Measurements from ENCODE around the gene AIF1.

The AIF1 gene

DNA sequence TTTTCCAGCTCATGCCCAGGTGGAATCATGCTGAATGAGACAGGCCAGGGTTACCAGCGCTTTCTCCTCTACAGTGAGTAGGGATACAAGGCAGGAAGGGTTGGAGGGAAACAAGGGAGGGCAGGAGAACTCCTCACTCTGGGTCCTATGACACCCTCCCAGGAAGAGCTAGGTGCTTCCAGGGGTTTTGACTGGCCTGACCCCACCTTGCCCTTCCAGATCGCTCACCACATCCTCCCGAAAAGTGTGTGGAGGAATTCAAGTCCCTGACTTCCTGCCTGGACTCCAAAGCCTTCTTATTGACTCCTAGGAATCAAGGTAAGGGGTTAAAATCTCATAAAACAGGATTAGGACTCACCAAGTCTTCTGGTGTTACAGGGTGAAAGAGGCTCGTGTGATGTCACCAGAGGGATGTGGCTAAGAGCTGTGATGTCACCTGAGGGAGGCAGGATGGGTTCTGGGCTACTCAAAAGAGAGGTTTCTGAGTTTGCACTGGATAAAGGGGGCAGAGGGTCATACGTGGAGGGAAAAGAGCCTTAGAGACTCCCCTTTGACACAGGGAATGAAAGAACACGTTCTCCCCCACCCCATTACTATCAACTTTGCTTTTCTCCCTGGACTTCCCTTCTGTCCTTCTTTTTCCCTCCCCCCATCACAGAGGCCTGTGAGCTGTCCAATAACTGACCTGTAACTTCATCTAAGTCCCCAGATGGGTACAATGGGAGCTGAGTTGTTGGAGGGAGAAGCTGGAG lies 42.5 kb downstream of the AIF1 start:
- ATAC-seq (replicated peaks) (no peak), DNase-seq (no peak)
- H3K36me3 Mint-ChIP-seq = peaks cover 45 to 58% of the 10 kb centered on the region in 2 donors
- no peaks in the 10 kb centered on the region for H3K27me3 Mint-ChIP-seq
- H3K4me3 Mint-ChIP-seq = peak overlapping the region; percentile 95 to 97
- H3K27ac Mint-ChIP-seq = no peak overlapping the region
- peaks cover 50 to 72% of the 10 kb centered on the region in 2 donors for H3K4me1 Mint-ChIP-seq
- no peaks in the 10 kb centered on the region for H3K9me3 Mint-ChIP-seq

DNA sequence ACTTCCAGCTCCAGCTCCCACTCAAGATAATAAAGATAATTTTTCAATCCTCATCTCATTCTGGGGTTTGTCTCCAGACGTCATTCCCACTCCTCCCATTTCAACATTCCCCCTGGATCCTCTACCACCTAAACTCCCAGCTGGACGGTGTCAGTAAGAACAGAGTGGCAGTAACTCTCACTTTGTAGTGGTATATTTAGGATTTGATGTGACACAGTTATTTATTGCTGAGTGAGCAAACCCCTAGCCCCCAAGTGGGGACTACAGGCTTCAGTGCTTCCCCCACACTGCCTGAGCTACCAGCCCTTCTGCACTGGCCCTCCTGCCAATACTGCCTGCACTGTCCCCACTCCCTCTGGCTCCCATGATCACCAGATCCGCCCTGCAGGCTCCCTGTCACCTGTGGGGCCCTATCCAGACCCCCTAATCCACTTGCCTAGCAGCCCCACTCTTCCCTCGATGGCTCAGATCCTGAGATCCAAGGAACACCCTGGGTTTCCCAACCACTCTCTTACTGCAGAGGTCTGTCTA lies 43.2 kb downstream of the AIF1 start:
- no peaks in the 10 kb centered on the region for H3K27me3 Mint-ChIP-seq
- H3K27ac Mint-ChIP-seq = peak overlapping the region; percentile 77
- no peak for DNase-seq
- ATAC-seq (replicated peaks) = no peak
- peaks cover 46 to 59% of the 10 kb centered on the region in 2 donors for H3K36me3 Mint-ChIP-seq
- H3K4me1 Mint-ChIP-seq = peaks cover 50 to 78% of the 10 kb centered on the region in 2 donors
- H3K9me3 Mint-ChIP-seq = no peaks in the 10 kb centered on the region
- H3K4me3 Mint-ChIP-seq = peak overlapping the region; percentile 95 to 97

DNA sequence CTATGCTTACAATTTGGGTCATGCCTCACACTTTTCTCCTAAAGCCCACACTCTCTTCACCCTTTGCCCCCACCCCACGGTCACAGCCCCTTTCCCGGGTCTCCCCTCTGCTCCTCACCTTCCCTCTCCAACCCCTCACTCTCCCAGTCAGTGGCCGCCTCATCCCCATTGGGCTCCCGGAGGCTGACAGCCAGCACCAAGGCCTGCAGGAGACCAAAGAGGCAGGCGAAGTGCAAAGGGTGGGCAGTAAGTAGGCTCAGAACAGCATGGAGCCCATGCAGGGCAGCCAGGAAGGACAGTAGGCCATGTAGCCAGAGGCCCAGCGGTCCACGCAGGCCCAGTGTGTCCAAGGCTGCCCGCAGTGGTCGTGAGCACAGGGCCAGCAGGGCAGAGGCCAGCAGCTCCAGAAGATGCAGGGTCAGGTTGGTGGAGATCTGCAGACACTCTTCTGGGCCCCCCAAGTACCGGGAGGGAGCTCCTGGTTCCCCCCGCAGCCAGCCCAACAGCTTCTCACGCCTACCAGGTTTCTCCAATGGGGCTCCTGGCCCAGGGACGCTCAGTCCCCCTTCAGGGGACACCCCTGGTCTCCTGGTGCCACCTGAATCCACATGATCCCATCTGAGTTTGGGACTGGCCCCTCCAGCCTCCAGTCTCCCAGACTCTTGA lies 44.1 kb downstream of the AIF1 start:
- H3K36me3 Mint-ChIP-seq = peaks cover 53 to 68% of the 10 kb centered on the region in 2 donors
- no peak for ATAC-seq (replicated peaks)
- H3K9me3 Mint-ChIP-seq = no peaks in the 10 kb centered on the region
- H3K4me3 Mint-ChIP-seq = peak overlapping the region; percentile 95 to 97
- no peak for DNase-seq
- H3K27ac Mint-ChIP-seq = peak overlapping the region; percentile 96
- H3K4me1 Mint-ChIP-seq = peaks cover 55 to 87% of the 10 kb centered on the region in 2 donors
- H3K27me3 Mint-ChIP-seq = no peaks in the 10 kb centered on the region

DNA sequence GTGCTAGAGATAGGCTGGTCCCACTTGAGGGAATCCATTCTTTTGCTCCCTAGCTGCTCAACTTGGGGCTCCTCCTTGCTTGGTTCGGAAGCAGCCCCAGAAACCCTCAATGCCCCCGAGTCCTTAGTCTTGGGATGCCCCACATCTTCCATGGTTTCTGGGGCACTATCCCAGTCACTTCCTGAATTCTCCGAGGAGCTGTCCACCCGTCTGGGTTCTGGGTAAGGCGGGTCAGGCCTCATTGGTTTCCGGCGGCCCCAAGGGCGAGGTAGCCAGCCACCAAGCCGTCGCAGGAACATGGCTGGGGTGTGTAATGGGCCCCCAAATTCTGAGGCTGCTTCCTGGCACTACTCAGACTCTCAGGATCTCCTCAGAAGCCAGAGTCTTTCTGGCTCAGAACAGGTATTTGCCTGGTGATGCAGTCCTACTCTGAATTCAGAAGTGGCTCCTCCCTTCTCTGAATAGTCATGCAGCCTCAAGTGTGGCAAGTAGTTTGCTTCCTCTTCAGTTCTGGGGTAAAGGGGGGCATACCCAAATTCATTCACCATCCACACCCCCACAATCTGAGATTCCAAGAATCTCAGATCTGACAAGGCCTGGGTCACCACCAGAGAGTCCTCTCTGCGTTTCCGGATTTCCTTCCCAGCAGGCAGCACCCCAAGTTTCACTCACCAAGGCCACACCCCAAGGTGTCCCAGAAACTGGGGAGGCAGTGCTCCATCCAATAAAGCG lies 44.8 kb downstream of the AIF1 start:
- ATAC-seq (replicated peaks) = peak; percentile 58 to 59
- Mint-ChIP-seq H3K36me3 (peaks cover 59 to 75% of the 10 kb centered on the region in 2 donors), H3K27ac (peak overlapping the region; percentile 96), H3K4me1 (peaks cover 60 to 94% of the 10 kb centered on the region in 2 donors), H3K9me3 (no peaks in the 10 kb centered on the region), H3K27me3 (no peaks in the 10 kb centered on the region), H3K4me3 (peak overlapping the region; percentile 95 to 97)
- peak; percentile 22 for DNase-seq

DNA sequence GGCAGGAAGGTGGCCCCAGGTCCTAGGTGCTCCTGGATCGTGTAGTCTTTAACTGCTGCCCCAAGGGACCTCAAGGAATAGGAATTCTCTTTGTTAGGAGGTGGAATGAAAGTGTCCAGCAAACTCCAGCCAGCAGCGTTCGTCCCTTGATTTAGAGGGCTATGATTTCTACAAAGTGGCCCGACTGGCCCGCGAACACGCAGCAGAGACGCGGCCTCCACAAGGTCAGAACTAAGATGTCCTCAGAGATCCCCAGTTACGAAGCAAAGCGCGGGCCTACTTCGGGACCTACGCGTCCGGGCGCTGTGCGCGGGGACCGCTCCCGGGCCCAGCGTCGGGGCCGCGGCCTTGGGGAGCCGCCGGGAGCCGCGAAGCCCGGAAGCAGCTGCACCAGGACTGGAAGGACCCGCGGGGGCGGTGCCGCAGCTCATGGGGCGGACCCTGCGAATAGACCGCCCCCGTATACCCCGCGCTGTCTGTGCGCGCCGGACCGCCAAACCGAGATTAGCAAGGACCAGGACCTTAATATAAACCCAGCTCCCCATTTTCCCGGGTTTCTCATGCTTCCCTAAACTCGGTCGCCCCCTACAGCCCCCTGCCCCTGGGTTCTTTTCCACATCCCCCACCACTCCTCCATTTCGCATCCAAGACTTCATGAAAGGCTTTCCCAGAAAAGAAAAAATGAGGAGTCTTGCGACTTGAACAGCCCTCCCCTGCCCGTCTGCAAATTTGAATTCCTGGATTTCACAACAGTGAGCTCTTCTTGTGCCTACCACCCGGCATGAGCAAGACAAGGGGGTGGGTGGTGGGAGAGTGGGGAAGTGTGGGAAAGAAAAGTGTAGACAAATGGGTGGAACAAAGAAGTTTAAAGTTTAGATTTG lies 45.6 kb downstream of the AIF1 start, which contains the start of gene C6orf47:
Gene C6orf47, minus strand, starts transcription at position 398 of the 881 bp plus-strand sequence. CDS start 831 bp downstream, outside the sequence.
- Mint-ChIP-seq H3K4me1 (peaks cover 57 to 87% of the 10 kb centered on the region in 2 donors), H3K27me3 (no peaks in the 10 kb centered on the region), H3K27ac (peak within 1 kb of the TSS; percentile 96), H3K9me3 (no peaks in the 10 kb centered on the region), H3K36me3 (peaks cover 56 to 73% of the 10 kb centered on the region in 2 donors), H3K4me3 (peak within 1 kb of the TSS; percentile 95 to 97)
- DNase-seq = peak; percentile 68
- peak; percentile 64 to 73 for ATAC-seq (replicated peaks)

DNA sequence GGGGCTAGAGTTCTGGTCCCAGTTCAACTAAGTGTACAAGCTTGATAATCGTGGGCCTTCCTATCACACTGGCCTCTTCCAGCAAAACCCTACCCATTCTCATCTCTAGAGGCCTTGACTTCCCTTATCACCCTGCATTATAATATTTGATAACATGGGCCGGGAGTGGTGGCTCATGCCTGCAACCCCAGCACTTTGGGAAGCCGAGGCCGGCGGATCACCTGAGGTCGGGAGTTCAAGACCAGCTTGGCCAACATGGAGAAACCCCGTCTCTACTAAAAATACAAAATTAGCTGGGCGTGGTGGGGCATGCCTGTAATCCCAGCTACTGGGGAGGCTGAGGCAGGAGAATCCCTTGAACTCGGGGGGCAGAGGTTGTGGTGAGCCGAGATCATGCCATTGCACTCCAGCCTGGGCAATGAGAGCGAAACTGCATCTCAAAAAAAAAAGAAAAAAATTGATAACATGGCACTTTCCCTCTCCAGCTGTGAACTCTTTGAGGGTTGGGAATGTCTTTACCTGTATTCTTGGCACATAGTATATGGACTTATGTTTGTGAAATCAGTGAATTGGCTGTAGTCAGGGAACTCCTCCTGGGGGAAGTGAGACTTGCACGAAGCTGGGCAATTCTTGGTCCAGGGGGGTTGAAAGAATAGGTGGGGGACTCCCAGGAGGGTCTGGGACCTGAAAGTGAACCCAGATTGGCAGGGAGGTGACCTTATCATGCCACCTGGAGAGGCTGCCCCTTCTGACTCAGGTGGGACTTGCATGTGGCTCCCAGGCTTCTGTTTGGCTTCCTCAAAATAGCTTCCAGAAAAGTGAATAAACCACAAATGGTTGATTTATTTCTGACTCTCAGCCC lies 46.5 kb downstream of the AIF1 start:
- peaks cover 59 to 85% of the 10 kb centered on the region in 2 donors for H3K4me1 Mint-ChIP-seq
- DNase-seq (peak; percentile 28), ATAC-seq (replicated peaks) (no peak)
- peak overlapping the region; percentile 95 to 97 for H3K4me3 Mint-ChIP-seq
- peaks cover 54 to 72% of the 10 kb centered on the region in 2 donors for H3K36me3 Mint-ChIP-seq
- H3K9me3 Mint-ChIP-seq = no peaks in the 10 kb centered on the region
- peak overlapping the region; percentile 92 for H3K27ac Mint-ChIP-seq
- no peaks in the 10 kb centered on the region for H3K27me3 Mint-ChIP-seq

DNA sequence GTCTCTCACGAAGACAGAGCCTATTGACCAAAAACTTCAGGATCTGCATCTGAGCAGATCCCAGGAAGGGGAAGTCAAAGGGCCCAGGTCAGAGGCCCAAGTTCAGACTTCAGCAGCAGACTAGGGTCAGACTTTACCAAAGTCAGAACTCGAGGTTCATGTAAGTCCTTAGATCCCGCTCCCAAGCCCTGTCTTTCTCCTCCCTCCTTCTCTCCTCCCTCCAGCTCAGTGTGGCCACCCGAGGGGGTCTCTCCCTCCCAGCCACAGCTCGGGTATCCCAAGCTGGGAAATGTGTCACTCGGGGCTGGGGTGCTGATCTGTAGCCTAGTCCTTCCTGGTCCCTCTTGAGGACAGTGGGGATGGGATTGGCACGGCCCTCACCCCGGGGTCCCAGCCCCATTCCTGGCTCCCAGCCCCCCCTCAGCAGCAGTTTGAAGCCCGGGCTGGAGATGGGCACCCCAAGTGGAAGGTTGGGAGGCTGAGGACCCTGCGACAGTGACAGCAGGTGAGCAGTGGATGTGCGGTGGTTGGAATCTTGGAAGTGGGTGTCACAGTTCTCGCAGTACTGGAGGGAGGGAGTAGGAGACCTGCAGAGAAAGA lies 47.2 kb downstream of the AIF1 start:
- Mint-ChIP-seq H3K27ac (peak overlapping the region; percentile 63), H3K4me3 (peak overlapping the region; percentile 72 to 97), H3K27me3 (no peaks in the 10 kb centered on the region)

DNA sequence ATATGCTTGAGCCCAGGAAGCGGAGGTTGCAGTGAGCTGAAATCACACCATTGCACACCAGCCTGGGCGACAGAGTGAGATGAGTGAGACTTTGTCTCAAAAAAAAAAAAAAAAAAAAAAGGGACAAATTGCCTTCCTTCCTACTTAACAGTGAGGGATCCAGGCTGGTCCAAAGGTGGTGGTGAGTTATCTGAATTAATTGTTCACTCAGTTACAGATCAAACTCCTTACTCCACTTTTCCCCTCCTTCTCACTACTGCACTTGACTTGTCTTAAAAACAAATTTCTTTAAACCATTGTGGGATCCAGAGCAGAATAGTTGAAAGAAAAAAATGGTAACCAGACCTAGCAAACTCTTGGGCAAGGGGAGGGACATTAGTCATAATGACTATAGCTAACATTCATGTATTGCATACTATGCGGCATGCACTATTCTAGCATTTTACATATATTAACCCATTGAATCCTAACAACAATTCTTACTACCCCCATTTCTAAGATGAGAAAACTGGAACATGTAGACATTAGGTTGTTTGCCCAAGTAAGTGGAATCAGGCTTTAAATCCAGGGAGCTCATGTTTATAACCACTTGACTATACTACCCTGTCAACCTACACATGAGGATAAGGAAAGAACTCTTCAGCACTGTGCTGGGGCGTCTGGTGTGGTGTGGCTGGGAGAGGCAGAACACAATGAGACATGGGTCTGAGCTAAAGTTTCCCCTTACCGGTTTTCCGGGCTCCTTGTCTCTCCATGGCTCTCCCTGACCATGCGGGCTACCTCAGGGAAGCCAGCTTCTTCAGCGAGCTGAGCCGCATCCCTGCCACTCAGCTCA lies 48.3 kb downstream of the AIF1 start:
- Mint-ChIP-seq H3K9me3 (no peaks in the 10 kb centered on the region), H3K36me3 (peaks cover 55 to 73% of the 10 kb centered on the region in 2 donors), H3K27ac (peak overlapping the region; percentile 99), H3K4me3 (peak overlapping the region; percentile 98), H3K27me3 (no peaks in the 10 kb centered on the region), H3K4me1 (peaks cover 55 to 85% of the 10 kb centered on the region in 2 donors)
- no peak for ATAC-seq (replicated peaks)
- no peak for DNase-seq

More for the DNA sequence above, 47.2 kb downstream of the AIF1 start:
- no peaks in the 10 kb centered on the region for H3K9me3 Mint-ChIP-seq
- no peak for ATAC-seq (replicated peaks)
- H3K4me1 Mint-ChIP-seq = peaks cover 60 to 85% of the 10 kb centered on the region in 2 donors
- no peak for DNase-seq
- peaks cover 54 to 74% of the 10 kb centered on the region in 2 donors for H3K36me3 Mint-ChIP-seq

DNA sequence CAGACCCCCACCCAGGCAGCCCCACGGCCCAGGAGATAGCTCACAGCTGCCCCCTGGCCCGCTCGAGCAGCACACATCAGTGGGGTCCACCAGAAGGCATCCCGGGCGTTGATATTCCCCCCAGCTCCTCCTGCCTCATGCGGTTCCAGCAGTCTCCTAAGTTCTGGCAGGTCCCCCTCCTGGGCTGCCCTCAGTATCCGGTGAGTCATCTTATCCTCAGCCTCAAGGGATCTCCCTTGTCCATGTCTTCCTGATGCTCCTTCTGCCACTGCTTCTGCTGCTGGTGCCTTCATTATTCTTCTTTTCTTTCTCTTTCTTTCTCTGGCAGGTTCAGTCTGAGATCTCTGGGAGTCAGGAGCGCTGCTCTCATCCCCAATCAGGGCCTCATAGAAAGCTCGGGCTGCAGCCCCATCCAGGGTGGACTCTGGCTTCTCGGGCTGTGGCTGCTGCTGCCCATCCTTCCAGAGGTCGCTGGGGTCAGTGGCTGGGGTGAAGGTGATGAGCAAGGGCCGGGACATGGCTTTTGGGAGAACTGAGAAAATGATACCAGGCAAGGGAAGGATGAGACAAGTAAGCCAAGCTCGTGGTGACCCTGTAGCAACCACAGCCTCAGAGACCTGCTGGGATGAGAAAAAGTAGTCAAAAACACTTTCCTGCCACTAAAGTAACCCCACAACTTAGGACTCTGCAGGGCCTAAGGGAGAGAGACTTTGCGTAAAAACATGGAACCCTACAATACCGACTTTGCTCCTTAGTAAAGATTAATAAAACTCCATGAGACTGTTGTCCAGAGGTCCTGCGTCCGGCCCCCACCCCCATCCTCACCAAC lies 49.1 kb downstream of the AIF1 start:
- H3K4me1 Mint-ChIP-seq = peaks cover 53 to 85% of the 10 kb centered on the region in 2 donors
- H3K36me3 Mint-ChIP-seq = peaks cover 53 to 73% of the 10 kb centered on the region in 2 donors

DNA sequence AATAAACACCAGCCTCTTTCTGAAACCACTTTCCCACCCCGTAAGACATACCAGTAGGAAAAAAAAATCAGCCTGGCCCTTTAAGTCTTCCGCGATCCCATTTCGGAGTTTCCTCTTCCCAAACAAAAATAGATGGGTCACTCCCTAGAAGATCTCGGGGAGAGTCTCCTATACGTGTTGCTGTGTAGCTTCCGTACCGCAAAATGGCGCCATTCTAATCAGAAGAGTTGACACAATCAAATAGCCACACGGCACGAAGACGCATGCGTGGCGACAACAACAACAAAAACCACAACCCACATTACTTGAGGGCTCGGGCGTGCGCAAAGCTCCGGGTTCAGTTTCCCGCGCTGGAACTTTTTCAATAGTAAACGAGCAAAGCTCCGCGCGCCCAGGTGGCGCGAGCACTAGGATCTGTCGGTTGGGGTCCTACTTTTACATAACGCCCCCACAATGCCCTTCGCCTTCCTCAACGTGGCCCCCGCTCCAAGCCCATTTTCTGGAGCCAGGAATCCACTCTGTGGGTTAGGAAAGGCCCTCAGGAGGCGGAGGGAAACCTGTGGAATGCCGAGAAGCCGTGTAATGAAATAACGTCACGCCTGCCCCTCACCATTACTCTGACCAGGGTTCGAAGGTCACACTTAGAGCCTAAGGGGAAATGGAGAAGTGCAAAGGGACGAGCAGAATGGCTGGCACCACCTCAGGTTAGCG lies 49.9 kb downstream of the AIF1 start, which contains the start of gene GPANK1:
Gene GPANK1, minus strand, starts transcription at position 208 of the 711 bp plus-strand sequence. CDS start 519 bp downstream, outside the sequence.
- peak; percentile 79 for DNase-seq
- peaks cover 49 to 73% of the 10 kb centered on the region in 2 donors for H3K36me3 Mint-ChIP-seq

More for the DNA sequence above, 49.1 kb downstream of the AIF1 start:
- H3K4me3 Mint-ChIP-seq = peak overlapping the region; percentile 98
- DNase-seq (no peak), ATAC-seq (replicated peaks) (no peak)
- H3K27me3 Mint-ChIP-seq = no peaks in the 10 kb centered on the region
- no peaks in the 10 kb centered on the region for H3K9me3 Mint-ChIP-seq
- H3K27ac Mint-ChIP-seq = peak overlapping the region; percentile 99

More for the DNA sequence above, 49.9 kb downstream of the AIF1 start, which contains the start of gene GPANK1:
- Mint-ChIP-seq H3K4me1 (peaks cover 45 to 79% of the 10 kb centered on the region in 2 donors), H3K9me3 (no peaks in the 10 kb centered on the region), H3K4me3 (peak within 1 kb of the TSS; percentile 98), H3K27me3 (no peaks in the 10 kb centered on the region), H3K27ac (peak within 1 kb of the TSS; percentile 99)
- ATAC-seq (replicated peaks) = peak; percentile 45 to 47

Data from stimulated activated naive B cell treated with anti-CD40 and anti-IgM and Interleukin-4, amounts not matched to agents 10 μg/mL and 1 μg/mL and 100 μg/mL, for 72 hours (primary cell).